ENCODE results near the gene CADM2. TPM values are rescaled to one million over a fixed set of nuclear protein-coding genes. Genes with fewer than 3 reads are reported as not detected.

The CADM2 gene
- total and polyA plus RNA-seq, 2 experiments from 2014 or later, result 0.09 TPM; not detected in 1

DNA sequence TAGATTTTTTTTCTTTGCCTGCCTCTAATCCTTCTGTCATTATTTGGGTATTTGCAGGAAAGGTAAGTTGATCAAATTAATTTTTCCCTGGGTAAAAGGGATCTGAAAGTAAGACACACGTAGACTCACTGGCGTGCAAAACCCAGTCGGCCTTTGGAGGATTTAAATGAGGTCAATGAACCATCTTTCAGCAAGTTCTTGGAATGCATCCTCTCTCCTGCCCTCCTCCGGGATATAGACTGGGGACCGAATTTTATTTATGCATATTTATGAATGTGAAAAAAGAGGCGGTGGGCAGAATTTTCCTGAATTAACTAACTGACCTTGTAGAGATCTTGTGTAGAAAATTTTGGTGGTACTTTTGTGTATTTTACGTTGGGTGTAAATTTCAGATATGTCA, 2.2 kb downstream of the CADM2 start:
- in situ Hi-C loops (cut with MboI), result no loop called here
- Histone ChIP-seq H3K79me2 (ENCODE audit: insufficient read depth) (no peaks in the 10 kb centered on the region), H3K36me3 (ENCODE audit: low read depth) (no peaks in the 10 kb centered on the region), H2AFZ (no peak overlapping the region), H3K4me2 (ENCODE audit: unreplicated experiment) (no peak overlapping the region), H3K27ac (no peak overlapping the region), H3K4me1 (ENCODE audit: insufficient read depth) (no peaks in the 10 kb centered on the region), H3K9me2 (ENCODE audit: insufficient read depth) (no peaks in the 10 kb centered on the region), H3F3A (ENCODE audit: insufficient read depth) (no peaks in the 10 kb centered on the region), H4K20me1 (ENCODE audit: insufficient read depth) (no peaks in the 10 kb centered on the region), H3K9me3 (ENCODE audit: low read depth) (no peaks in the 10 kb centered on the region), H3K4me3 (no peak overlapping the region), H3K9ac (no peak overlapping the region), H3K27me3 (replicated peaks; ENCODE audit: insufficient read depth) (peaks cover 22% of the 10 kb centered on the region)
- WGBS, 2 experiments (ENCODE audit: low coverage in 1 of 2, low lambda C conversion rate in 2 of 2, missing lambda C conversion rate in 2 of 2), result 23 to 25% methylated on average over 7 of the region's 7 CpGs
- no peak for DNase-seq
- no peak for TF ChIP-seq EZH2 (IDR thresholded peaks at IDR 0.05; ENCODE audit: insufficient read depth, poor library complexity, severe bottlenecking)
- TF ChIP-seq EZH2phosphoT487 (IDR thresholded peaks at IDR 0.05; ENCODE audit: insufficient read depth, low read depth), result no peak

DNA sequence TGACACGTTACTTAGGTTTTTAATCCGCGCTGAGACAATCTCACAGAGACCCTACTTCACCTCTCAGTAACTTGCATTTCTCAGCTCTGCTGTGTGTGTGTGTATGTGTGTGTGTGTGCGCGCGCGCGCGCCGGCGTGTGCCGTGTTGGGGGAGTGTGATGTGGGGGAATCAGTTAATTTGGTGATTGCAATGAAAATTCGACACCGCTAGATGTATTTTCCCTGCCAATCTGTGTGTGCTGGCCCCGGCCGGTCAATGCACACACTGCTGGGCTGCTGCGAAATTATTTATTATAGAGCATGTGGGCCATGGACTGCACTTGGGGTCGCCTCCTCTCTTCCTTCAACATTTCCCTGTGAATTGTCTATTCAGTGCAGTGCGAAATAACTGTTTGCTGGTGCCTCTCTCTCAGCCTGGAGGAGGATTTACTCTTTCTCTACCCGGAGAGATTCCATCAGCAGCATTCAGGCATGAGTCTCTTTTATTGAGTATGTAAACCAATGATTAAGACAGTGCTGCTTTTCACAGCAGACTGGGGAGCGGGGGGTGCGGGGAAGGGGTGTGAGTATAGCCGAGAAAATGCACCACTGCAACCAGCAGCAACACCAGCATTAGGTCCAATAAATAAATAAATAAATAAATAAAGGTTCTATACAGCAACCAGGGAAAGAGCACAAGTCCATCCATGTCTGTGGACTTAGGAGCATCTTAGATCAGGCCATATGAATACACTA, 2.9 kb downstream of the CADM2 start:
- H3K36me3 ChIP-seq (ENCODE audit: low read depth), result no peaks in the 10 kb centered on the region
- H3K4me2 ChIP-seq (ENCODE audit: unreplicated experiment), result no peak overlapping the region
- DNase-seq, result no peak
- peaks cover 22% of the 10 kb centered on the region for H3K27me3 ChIP-seq (replicated peaks; ENCODE audit: insufficient read depth)
- no peaks in the 10 kb centered on the region for H3F3A ChIP-seq (ENCODE audit: insufficient read depth)
- H4K20me1 ChIP-seq (ENCODE audit: insufficient read depth), result no peaks in the 10 kb centered on the region
- no peaks in the 10 kb centered on the region for H3K4me1 ChIP-seq (ENCODE audit: insufficient read depth)
- H3K9ac ChIP-seq, result no peak overlapping the region
- TF ChIP-seq EZH2 (IDR thresholded peaks at IDR 0.05; ENCODE audit: insufficient read depth, poor library complexity, severe bottlenecking), result no peak
- TF ChIP-seq EZH2phosphoT487 (IDR thresholded peaks at IDR 0.05; ENCODE audit: insufficient read depth, low read depth), result no peak
- in situ Hi-C loops (cut with MboI), result no loop called here
- H3K4me3 ChIP-seq, result no peak overlapping the region
- no peak overlapping the region for H2AFZ ChIP-seq
- no peaks in the 10 kb centered on the region for H3K9me3 ChIP-seq (ENCODE audit: low read depth)
- no peak overlapping the region for H3K27ac ChIP-seq
- H3K79me2 ChIP-seq (ENCODE audit: insufficient read depth), result no peaks in the 10 kb centered on the region
- no peaks in the 10 kb centered on the region for H3K9me2 ChIP-seq (ENCODE audit: insufficient read depth)
- WGBS, 2 experiments (ENCODE audit: low coverage in 1 of 2, low lambda C conversion rate in 2 of 2, missing lambda C conversion rate in 2 of 2), result 28 to 31% methylated on average over 23 of the region's 23 CpGs

DNA sequence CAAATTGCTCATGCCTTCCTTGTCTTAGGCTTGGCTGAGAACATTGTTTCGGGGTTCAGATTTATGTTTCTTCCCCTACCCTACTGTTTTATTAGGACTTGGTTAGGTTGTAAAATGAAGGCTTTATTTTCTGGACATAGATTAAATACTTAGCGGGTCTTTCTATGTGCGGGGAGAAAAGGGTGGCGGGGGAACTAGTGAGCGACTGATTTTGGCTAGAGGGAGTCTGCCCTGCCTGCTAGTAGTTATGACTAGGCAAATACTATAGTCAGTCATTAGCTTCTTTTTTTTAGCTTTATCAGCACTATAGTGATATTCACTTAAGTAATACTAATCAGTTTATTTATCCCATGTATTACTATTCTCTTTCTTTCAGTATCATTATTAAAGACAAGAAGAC, 3.6 kb downstream of the CADM2 start:
- Histone ChIP-seq H3K9me3 (ENCODE audit: low read depth) (no peaks in the 10 kb centered on the region), H3K79me2 (ENCODE audit: insufficient read depth) (no peaks in the 10 kb centered on the region), H3K4me1 (ENCODE audit: insufficient read depth) (no peaks in the 10 kb centered on the region), H2AFZ (no peak overlapping the region), H3K9ac (no peak overlapping the region), H3K36me3 (ENCODE audit: low read depth) (no peaks in the 10 kb centered on the region), H4K20me1 (ENCODE audit: insufficient read depth) (no peaks in the 10 kb centered on the region), H3F3A (ENCODE audit: insufficient read depth) (no peaks in the 10 kb centered on the region), H3K27ac (no peak overlapping the region), H3K4me3 (no peak overlapping the region), H3K9me2 (ENCODE audit: insufficient read depth) (no peaks in the 10 kb centered on the region), H3K27me3 (replicated peaks; ENCODE audit: insufficient read depth) (peaks cover 22% of the 10 kb centered on the region), H3K4me2 (ENCODE audit: unreplicated experiment) (no peak overlapping the region)
- in situ Hi-C loops (cut with MboI), result no loop called here
- no peak for DNase-seq
- WGBS, 2 experiments (ENCODE audit: low coverage in 1 of 2, low lambda C conversion rate in 2 of 2, missing lambda C conversion rate in 2 of 2), result 73 to 76% methylated on average over 5 of the region's 5 CpGs
- TF ChIP-seq EZH2 (IDR thresholded peaks at IDR 0.05; ENCODE audit: insufficient read depth, poor library complexity, severe bottlenecking) (no peak), EZH2phosphoT487 (IDR thresholded peaks at IDR 0.05; ENCODE audit: insufficient read depth, low read depth) (no peak)

DNA sequence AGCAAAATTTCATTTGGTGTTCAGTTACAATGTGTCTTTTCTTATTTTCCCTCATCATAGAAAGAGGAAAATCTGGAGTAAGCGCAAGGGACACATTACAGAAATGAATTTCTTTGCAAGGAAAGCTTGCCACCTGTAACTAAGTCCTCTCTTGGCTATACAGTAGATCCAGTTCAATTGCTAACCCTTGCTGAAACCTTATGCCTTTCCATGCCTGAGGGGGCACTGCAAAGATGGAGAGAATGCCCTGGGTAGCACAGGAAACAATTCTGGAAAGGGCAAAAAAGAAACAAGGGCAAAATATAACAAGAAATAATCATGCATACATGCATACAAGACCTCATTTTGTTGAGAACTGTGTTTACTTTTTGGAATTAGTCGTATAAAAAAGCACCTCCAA, 4.3 kb downstream of the CADM2 start:
- no peak overlapping the region for H3K9ac ChIP-seq
- H3K4me2 ChIP-seq (ENCODE audit: unreplicated experiment), result no peak overlapping the region
- no peaks in the 10 kb centered on the region for H3F3A ChIP-seq (ENCODE audit: insufficient read depth)
- no peaks in the 10 kb centered on the region for H3K4me1 ChIP-seq (ENCODE audit: insufficient read depth)
- no peak overlapping the region for H3K27ac ChIP-seq
- no peak for DNase-seq
- H3K9me3 ChIP-seq (ENCODE audit: low read depth), result no peaks in the 10 kb centered on the region
- no peak overlapping the region for H3K4me3 ChIP-seq
- H2AFZ ChIP-seq, result no peak overlapping the region
- no peaks in the 10 kb centered on the region for H3K79me2 ChIP-seq (ENCODE audit: insufficient read depth)
- H4K20me1 ChIP-seq (ENCODE audit: insufficient read depth), result no peaks in the 10 kb centered on the region
- H3K27me3 ChIP-seq (replicated peaks; ENCODE audit: insufficient read depth), result peaks cover 22% of the 10 kb centered on the region
- H3K36me3 ChIP-seq (ENCODE audit: low read depth), result no peaks in the 10 kb centered on the region
- H3K9me2 ChIP-seq (ENCODE audit: insufficient read depth), result no peaks in the 10 kb centered on the region
- 38 to 49% methylated on average over 2 of the region's 2 CpGs for WGBS, 2 experiments (ENCODE audit: low coverage in 1 of 2, low lambda C conversion rate in 2 of 2, missing lambda C conversion rate in 2 of 2)
- TF ChIP-seq EZH2phosphoT487 (IDR thresholded peaks at IDR 0.05; ENCODE audit: insufficient read depth, low read depth) (no peak), EZH2 (IDR thresholded peaks at IDR 0.05; ENCODE audit: insufficient read depth, poor library complexity, severe bottlenecking) (no peak)
- in situ Hi-C loops (cut with MboI), result no loop called here
